GM18519 (cell line): Measurements from ENCODE around the gene CD177.
"Not testable (repeated sequence)": the region's sequence is repeated elsewhere in the genome, so short reads cannot be mapped to it uniquely, and the experiment has no call there.

ENCODE experiments used
- ATAC-seq: cut with Tn5 transposase; IDR thresholded peaks from one replicate; pipeline ENCODE4 v1.9.1; 2021; ENCODE audit warnings: mild to moderate bottlenecking, moderate library complexity; ENCODE audit not compliant: unreplicated experiment, low FRiP score

CD177 gene, protein sequence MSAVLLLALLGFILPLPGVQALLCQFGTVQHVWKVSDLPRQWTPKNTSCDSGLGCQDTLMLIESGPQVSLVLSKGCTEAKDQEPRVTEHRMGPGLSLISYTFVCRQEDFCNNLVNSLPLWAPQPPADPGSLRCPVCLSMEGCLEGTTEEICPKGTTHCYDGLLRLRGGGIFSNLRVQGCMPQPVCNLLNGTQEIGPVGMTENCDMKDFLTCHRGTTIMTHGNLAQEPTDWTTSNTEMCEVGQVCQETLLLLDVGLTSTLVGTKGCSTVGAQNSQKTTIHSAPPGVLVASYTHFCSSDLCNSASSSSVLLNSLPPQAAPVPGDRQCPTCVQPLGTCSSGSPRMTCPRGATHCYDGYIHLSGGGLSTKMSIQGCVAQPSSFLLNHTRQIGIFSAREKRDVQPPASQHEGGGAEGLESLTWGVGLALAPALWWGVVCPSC

DNA sequence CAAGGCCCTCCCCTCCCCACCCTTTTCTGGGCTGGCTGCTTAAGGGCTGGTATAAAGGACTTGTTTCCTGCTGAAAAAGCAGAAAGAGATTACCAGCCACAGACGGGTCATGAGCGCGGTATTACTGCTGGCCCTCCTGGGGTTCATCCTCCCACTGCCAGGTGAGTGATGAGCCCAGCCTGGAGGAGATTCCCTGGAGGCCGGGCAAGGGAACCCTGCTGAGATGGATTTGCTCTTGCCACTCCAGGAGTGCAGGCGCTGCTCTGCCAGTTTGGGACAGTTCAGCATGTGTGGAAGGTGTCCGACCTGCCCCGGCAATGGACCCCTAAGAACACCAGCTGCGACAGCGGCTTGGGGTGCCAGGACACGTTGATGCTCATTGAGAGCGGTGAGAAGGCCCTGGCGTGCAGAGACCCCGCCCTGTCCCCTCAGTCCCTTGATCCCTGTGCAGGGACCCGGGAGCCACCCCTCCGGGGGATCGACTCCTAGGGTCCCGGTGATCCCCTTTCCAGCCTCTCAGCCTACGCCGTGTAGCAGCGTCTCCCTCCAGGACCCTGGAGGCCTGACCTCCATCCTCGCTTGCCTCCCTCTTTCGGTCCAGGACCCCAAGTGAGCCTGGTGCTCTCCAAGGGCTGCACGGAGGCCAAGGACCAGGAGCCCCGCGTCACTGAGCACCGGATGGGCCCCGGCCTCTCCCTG is at the start of gene CD177:
TSS of gene CD177 (plus strand) at position 81 of the 699 bp plus-strand sequence. CDS start at position 110, 29 bp downstream.
- ATAC-seq: no peak

DNA sequence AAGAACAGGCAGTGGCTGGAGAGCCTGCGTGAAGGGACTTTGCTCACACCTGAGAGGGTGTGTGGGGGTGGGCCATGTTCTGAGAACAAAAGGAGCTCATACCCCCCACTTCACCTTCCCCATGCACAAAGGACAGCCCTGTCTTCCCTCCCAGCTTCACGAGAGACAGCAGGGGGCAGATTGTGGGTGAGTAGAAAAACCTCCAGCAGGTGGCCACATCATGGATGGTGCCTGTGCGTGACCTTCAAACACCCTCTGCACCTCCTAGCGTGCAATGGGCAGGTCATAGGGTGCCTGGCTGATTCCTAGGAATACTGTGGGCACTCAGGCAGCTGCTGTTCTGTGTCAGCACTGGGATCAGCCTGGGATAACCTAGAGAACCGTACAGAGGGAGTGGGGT is 47.8 kb upstream of the CD177 start:
- no peak for ATAC-seq

DNA sequence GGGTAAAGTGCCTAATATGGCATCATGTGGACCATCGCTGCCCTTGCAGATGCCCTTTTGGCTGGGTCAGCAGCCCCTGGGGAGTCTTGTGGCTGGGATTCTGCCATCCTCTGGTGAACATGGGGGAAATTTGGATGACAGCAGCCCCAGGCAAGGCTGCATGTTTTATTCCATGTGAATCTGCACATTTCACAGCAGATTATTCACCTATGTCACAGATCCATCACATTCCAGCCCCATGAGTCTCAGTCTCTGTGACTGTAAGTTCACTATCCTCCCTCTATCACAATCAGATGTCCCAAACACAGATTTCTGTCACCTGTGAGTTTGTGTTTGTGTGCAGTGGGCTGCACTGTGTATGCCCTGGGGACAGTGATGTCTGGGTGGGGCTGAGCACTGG is 47.4 kb upstream of the CD177 start:
- ATAC-seq: no peak

DNA sequence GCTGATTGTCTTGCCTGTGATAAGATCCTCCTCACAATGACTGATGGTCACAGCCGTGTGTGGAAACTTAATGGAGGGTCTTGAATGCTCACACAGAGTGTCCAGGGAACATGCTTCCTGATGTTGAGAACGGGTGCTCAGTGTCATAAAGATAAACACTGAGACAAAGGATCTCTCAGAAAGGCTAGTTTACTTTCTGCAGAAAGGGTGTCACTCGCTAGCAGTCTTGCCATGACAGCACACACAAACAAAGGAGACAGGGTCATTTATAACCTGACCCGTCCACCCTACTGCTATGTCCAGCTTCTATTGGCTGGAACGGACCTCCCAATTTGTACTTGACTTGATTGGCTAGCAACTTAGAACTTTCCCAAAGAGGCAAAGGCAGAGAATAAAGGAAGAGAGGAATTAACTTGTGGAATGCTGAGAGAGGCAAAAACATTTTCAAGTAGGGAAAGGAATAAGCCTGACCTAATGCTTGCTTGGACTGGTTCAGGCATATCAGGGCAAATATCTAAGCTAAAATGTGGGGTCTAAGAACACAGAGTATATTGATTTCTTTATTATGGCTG is 45.2 kb upstream of the CD177 start:
- ATAC-seq: no peak

DNA sequence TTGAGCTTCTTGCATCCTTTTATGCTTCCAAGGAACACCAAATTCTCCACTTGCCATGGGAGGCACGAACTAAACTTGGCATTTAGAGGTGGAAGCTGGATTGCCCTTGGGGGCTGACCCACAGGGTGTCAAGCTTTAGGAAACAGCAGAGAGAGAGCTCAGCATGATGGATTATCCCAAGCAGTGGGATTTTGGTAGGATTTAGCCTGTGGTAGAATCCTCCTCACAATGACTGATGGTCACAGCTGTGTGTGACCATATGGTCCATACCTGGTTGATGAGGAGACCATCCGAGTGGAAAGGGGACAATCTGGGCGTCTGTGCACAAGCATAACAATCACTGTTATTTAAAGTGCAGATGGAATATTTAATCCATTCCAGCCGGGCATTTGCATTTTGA is 44.0 kb upstream of the CD177 start:
- no peak for ATAC-seq

DNA sequence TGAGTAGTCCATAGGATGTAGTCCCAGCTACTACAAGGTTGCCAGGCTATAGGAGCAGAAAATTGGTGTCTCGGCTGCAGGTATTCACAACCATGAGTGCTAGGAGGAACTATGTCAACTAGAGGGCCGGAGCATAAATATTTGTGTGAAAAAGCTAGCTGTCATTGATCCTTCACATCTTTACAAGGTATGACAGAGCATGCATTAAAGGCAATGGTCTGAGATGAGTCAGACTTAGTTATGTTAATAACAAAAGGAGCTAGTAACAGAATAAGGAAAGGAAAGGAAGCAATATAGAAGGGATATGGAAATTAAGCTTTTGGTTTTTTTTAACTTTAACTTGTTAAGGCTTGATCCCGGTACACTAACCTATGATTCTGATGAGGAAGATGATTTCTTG is 43.3 kb upstream of the CD177 start:
- ATAC-seq: no peak

DNA sequence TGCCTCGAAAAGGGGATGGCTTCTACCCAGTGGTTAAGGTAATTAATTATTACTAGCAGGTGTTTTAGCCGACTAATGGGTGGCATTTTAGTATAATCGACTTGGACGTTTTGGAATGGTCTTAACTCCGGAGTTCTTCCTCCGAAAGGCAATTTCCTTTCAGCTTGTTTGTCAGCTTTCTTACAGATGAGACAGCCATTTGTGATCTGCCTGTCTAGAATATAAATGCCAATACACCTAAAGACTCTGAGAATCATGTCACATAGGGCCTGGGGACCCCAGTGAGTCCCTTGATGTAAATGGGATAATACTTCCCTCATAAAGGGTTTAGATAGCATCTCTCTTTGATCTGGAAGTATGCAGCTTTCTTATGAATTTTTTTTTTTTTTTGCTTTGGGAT is 42.2 kb upstream of the CD177 start:
- ATAC-seq: no peak

DNA sequence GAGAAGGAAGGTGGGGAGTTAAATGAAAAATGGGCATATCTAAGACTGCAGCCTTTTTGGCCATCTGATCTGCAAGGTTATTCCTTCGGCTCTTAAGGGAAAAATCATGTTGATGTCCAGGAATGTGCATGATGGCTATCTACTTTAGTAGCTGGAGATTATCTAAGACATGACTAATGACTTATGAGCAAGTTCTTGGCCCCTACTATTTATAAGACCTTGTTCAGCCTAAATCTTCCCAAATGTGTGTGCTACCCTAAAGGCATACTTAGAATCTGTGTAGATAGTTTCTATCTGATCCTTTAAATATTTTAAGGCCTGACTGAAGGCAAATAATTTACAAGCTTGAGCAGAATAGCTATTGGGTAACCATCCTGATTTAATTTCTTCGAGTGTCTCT is 41.8 kb upstream of the CD177 start:
- no peak for ATAC-seq

DNA sequence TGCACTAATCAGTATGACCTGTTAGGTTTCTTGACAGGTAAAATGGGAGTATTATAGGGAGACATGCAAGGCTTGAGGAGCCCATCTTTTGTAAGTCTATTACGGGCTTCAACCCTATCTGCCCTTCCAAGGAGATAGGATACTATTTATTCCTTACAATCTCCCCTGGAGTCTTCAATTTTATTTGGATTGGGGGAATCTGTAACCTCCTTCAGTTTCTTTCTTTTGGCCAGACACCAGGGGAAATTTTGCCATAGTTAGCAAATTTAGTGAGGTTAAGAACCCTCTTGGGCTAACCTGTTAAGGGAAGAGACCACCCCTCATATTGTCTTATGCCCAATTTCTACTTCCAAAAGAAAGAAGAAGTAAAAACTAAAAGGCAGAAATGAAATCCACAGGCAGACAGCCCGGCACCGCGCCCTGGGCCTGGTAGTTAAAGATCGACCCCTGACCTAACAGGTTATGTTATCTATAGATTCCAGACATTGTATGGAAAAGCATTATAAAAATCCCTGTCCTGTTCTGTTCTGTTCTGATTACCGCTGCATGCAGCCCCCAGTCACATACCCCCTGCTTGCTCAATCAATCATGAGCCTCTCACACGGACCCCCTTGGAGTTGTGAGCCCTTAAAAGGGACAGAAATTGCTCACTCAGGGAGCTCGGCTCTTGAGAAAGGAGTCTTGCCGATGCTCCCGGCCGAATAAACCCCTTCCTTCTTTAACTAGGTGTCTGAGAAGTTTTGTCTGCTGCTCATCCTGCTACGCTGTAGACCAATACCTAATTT is 39.6 kb upstream of the CD177 start:
- ATAC-seq: no peak

DNA sequence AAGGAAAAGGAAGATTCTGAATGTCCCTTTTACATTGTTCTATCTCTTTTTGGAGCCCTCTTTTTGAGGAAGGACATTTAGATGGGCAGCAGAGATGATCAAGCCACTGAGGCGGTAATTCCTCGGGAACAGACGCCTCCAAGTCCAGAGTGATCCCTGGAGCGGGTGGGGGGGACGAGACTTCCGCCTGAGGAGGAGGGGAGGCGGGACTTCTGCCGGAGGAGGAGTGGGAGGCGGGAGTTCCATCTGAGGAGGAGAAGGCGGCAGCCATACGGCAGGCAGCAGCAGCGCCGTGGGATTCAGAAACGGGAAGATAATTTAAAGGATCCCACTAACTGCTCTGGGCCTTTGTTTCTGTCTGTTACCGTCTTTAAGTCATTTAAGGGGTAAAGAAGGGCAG is 37.6 kb upstream of the CD177 start:
- no peak for ATAC-seq

DNA sequence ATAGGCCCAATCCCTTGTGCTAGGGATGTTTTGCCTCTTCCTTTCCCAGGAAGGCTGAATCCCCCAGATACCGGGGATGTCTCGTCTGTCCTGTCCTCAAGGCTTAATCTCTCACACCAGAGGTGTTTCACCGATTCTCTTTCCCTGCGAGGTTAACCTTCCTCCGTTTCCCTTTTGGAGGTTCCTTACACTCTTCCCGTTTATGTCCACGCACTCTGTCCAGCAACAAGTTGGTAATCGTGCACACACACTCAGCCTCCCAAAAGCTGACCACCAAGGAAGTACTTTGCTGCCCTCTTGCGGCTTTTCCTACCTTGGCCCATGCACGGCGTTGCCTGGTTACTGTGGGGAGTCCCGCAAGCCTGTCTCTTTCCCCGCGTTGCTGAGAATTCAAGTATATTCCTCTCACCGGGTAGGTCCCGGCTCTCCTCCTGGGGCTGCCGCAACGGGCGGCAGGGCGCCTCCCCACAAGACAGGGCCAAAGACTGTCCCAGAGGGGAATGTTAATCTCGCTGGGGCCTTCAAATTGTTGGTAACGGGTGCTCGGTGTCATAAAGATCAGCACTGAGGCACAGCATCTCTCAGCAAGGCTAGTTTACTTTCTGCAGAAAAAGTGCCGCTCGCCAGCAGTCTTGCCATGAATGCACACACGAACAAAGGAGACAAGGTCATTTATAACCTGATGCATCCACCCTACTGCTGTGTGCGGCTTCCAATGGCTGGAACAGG is 36.7 kb upstream of the CD177 start:
- ATAC-seq: no peak

DNA sequence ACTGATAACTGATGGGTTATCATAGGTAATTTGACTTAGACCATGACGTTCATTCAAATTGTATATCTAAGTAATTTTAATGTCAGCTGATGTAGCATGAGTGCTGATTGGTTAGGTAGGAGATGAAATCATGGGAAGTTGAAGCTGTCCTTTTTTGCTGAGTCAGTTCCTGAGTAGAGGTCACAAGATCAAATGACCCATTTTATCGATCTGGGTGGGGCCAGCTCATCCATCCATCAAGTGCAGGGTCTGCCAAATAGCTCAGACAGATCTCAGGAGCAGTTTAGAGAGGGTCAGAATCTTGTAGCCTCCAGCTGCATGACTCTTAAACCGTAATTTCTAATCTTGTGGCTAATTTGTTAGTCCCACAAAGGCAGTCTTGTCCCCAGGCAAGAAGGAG is 35.3 kb upstream of the CD177 start:
- no peak for ATAC-seq

DNA sequence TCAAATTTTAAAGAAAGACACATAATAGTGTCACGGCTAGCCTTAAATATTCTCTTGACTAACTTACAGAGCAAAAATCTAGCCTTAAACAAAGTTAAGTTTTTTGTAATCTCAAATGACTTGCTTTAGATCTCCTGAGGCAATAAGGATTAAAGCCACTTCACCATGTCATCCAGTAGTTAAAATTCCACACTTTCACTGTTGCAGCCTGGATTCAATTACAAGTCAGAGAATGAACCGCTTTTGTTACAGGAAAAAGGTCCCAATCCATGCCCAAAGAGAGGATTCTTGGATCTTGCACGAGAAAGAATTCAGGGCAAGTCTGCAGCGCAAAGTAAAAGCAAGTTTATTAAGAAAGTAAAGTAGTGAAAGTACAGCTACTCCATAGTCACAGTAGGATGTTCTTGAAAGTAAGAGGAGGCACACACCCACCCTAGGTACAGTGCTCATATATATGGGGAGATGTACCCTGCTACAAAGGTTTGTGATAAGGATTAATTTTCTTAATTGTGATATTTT is 34.6 kb upstream of the CD177 start:
- no peak for ATAC-seq

DNA sequence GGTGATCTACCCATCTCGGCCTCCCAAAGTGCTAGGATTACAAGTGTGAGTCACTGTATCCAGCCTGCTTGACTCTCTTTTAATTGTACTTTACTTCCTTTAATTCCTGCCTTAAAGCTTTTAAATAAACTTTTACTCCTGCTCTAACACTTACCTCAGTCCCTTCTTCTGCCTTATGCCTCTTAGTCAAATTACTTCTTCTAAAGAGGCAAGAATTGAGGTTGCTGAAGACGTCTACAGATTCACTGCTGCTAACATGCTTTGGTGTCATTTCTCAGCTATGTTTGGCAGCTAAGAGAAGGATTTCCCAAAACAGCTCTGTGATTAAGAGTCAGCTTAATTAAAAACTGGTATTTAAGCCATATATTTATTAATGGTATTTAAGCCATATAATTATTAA is 32.9 kb upstream of the CD177 start:
- ATAC-seq: no peak

DNA sequence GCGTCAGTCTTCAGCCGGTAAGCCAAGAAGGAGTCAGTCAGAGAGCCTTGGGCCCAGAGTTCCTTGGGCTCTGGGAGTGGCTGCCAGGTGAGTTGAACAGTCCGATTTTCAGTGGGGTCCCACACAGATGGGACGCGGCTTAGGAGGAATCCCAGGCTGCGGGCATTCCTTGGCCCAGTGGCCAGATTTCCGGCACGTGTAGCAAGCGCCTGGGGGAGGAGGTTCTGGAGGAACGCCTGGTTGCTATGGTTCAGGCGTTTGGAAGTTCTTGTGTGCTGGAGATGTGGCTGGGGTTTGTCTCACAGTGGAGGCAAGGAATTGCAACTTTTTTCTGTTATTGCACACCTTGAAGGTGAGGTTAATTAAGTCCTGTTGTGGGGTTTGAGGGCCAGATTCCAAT is 26.7 kb upstream of the CD177 start:
- not testable (repeated sequence) for ATAC-seq

DNA sequence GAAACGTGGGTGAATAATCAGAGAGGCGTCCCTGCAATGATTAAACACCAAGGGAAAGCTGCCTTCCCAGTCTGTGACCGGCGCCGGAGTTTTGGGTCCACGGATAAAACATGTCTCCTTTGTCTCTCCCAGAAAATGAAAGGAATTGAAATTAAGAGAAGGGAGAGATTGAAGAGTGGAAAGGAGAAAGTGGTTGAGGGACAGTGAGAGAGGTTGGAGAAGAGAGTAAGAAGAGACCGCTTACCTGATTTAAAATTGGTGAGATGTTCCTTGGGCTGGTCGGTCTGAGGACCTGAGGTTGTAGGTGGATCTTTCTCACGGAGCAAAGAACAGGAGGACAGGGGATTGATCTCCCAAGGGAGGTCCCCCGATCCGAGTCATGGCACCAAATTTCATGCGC is 24.9 kb upstream of the CD177 start:
- not testable (repeated sequence) for ATAC-seq

DNA sequence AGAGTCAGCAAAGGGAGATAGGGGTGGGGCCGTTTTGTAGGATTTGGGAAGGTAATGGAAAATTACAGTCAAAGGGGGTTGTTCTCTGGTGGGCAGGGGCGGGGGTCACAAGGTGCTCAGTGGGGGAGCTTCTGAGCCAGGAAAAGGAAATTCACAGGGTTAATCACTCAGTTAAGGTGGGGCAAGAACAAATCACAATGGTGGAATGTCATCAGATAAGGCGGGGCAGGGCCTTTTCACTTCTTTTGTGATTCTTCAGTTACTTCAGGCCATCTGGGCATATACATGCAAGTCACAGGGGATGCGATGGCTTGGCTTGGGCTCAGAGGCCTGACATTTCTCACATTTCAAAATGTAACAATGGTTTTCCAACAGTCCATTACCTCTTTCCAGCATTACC is 24.4 kb upstream of the CD177 start:
- not testable (repeated sequence) for ATAC-seq

DNA sequence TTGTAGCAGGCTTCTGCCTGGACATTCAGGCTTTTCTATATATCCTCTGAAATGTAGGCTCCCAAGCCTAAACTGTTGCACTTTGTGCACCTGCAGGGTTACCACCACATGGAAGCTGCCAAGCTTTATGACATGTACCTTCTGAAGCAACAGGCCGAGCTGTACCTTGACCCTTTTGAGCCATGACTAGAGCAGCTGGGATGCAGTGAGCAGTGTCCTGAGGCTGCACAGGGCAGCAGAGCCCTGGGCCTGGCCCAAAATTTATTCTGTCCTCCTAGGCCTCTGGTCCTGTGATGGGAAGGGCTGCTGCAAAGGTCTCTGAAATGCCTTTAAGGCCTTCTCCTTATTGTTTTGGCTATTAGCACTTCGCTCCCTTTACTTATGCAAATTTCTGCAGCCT is 23.5 kb upstream of the CD177 start:
- ATAC-seq: no peak

DNA sequence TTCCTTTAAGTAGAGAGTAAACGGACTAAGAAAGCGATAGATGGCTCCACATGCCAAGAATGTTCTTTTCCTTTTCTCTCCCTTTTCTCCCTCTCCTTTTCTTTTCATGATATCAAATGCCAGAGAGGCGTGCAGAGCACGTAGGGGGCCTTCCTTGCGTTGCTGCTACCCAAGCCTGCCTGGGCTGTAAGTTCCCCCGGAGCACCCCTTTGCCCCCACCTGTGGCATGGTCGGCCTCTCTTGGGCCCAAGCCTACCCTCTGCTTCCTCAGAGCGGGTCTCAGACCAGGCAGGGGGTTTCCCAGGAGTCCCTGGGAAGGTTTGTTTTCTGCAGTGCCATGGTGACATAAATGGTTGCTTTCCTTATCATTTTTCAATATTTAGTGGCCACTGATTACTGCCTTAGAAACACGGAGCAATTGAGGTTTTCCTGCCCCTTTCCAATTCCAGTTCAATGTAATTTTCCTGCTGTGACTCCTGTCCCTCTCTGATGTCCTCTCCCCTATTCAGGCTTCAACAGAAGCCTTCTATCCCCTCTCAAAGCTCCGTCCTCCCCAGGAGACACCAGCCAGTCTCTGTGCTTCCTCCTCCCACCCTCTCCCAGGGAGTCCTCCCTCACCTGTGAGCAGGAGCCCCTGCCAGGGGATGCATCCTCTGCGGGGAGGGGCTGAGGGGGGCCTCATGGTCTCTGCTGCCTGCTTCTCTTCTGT is 22.6 kb upstream of the CD177 start:
- ATAC-seq: no peak
